GM18505 (cell line): ENCODE measurements around the gene PIP5K1C.

Source experiments
- ATAC-seq: cut with Tn5 transposase; IDR thresholded peaks from one replicate; pipeline ENCODE4 v1.9.1; 2021; ENCODE audit not compliant: unreplicated experiment
- POLR2A ChIP-seq: IDR thresholded peaks from 4 replicates; pipeline ENCODE4 v1.6.1; 2011; ENCODE audit warnings: borderline replicate concordance; ENCODE audit not compliant: insufficient read depth, insufficient read length; ENCODE audit errors: extremely low read depth

PIP5K1C gene

GRCh38 chr19:3607303-3608078 is 92.8 kb downstream of the PIP5K1C start:
- no peak for ATAC-seq
- TF ChIP-seq POLR2A, result no peak

- no peak for ATAC-seq
- TF ChIP-seq POLR2A, result no peak
These were observed 93.5 kb downstream of the PIP5K1C start, which contains the start of gene TBXA2R for GRCh38 chr19:3606690-3607289. Gene TBXA2R (minus strand): TSS chr19:3606875. CDS start chr19:3600634, 6,241 bp downstream.

GRCh38 chr19:3606174-3606689 is 94.0 kb downstream of the PIP5K1C start:
- no peak for ATAC-seq
- TF ChIP-seq POLR2A, result no peak

- ATAC-seq, result no peak
- no peak for TF ChIP-seq POLR2A
These were observed 94.5 kb downstream of the PIP5K1C start for GRCh38 chr19:3605770-3606169.

DNA sequence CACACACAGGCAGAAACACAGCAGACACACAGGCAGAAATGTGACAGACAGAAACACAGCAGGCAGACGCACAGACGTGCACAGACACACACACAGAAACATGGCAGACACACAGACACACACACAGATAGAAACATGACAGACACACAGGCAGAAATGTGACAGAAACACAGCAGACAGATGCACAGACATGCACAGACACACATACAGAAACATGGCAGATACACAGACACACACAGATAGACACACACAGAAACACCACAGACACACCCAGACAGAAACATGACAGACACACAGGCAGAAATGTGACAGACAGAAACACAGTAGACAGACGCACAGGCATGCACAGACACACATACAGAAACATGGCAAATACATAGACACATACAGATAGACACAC is 94.9 kb downstream of the PIP5K1C start:
- no peak for ATAC-seq
- no peak for TF ChIP-seq POLR2A

GRCh38 chr19:3604987-3605343 is 95.3 kb downstream of the PIP5K1C start:
- TF ChIP-seq POLR2A, result no peak
- no peak for ATAC-seq

GRCh38 chr19:3604227-3604986 is 95.9 kb downstream of the PIP5K1C start:
- TF ChIP-seq POLR2A, result no peak
- no peak for ATAC-seq

GRCh38 chr19:3603121-3603811 is 97.0 kb downstream of the PIP5K1C start:
- no peak for ATAC-seq
- no peak for TF ChIP-seq POLR2A

DNA sequence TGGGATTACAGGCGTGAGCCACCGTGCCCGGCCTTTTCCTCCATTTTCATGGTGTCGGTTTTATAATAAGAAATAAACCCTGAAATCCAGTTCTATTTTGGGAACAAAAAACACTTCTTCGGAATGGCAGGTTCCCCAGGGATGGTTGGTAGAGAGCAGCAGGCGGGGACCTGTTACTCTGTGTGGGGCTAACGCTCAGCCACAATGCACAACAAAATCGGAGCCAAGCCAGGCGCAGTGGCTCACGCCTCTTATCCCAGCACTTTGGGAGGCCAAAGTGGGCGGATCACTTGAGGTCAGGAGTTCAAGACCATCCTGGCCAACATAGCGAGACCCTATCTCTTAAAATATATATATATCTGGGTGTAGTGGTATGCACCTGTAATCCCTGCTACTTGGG is 99.2 kb downstream of the PIP5K1C start:
- TF ChIP-seq POLR2A, result no peak
- ATAC-seq, result no peak

- no peak for TF ChIP-seq POLR2A
- no peak for ATAC-seq
These were observed 100.5 kb downstream of the PIP5K1C start for GRCh38 chr19:3599776-3600187.

- TF ChIP-seq POLR2A, result no peak
- ATAC-seq, result no peak
These were observed 104.7 kb downstream of the PIP5K1C start for GRCh38 chr19:3595521-3596061.

DNA sequence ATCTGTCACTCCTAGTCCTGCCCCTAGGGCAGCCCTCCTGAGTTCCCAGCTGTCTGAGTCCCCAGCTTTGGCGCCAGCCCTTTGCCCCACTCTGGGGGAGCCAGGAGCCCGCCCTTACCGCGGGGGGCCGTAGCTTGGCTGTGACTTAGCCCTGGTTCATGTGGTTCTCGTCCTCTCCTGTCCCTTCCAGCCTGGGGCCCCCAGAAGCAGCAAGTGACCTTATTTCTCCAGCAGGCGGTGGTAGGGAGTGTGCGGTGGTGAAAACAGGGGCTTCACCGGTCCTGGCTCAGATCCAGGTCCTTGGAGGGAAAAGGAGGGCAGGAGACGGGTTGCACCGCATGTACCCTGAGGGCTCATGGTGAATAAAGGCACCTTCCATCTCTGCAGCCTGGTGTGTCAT is 107.1 kb downstream of the PIP5K1C start:
- no peak for TF ChIP-seq POLR2A
- no peak for ATAC-seq
